ENCODE measurements around the gene HOXD4. TPM values are rescaled to one million over a fixed set of nuclear protein-coding genes. Genes with fewer than 3 reads are reported as not detected.

HOXD4 gene
- polyA plus RNA-seq, 1 of the 3 experiments (the other 2 are of a cell fraction), result 1.0 TPM

GRCh38 chr2:176173567-176174381, 22.4 kb downstream of the HOXD4 start:
- TF ChIP-seq IRF3 (IDR thresholded peaks at IDR 0.05; ENCODE audit: low read depth, low read length) (no peak), EP300 (IDR thresholded peaks at IDR 0.05; ENCODE audit: borderline replicate concordance in 1 of 2, low read depth in 1 of 2, low read length in 1 of 2) (no peak), SIN3A (IDR thresholded peaks at IDR 0.05; ENCODE audit: borderline replicate concordance, low read depth, low read length) (no peak), TAF1 (IDR thresholded peaks at IDR 0.05; ENCODE audit: borderline replicate concordance, low read depth, low read length) (no peak), FOXM1 (IDR thresholded peaks at IDR 0.05; ENCODE audit: low read depth) (no peak)
- ChIA-PET POLR2A (no interaction called here), CTCF (interaction anchor here (1.2 kb wide), 1 partner anchor 23 kb away, joined by 3 read pairs; no protein-coding TSS in a partner anchor)
- Histone ChIP-seq H3K4me1 (ENCODE audit: control insufficient read depth in 1 of 2, insufficient read depth in 2 of 2, low read depth in 1 of 2, low read length in 1 of 2) (peaks cover 0 to 14% of the 10 kb centered on the region in 2 experiments; a peak in 2 of 4 replicates), H2AFZ (ENCODE audit: low read depth) (peak overlapping the region; percentile 49; the same call in 1 of the 2 replicates), H4K20me1 (ENCODE audit: insufficient read depth) (no peaks in the 10 kb centered on the region), H3F3A (replicated peaks; ENCODE audit: insufficient read depth) (no peaks in the 10 kb centered on the region), H3K4me3 (ENCODE audit: low read depth in 2 of 2, low read length in 1 of 2) (no peak overlapping the region), H3K36me3 (replicated peaks in 1 of 2; ENCODE audit: control insufficient read depth in 1 of 2, insufficient read depth in 2 of 2, low read length in 1 of 2) (peaks cover 0 to 4% of the 10 kb centered on the region in 2 experiments), H3K4me2 (no peak overlapping the region), H3K9me2 (no peaks in the 10 kb centered on the region), H3K9ac (no peak overlapping the region), H3K27ac (ENCODE audit: low read depth in 2 of 2, low read length in 1 of 2) (no peak overlapping the region), H3K27me3 (ENCODE audit: insufficient read depth) (no peaks in the 10 kb centered on the region), H3K79me2 (ENCODE audit: insufficient read depth) (no peaks in the 10 kb centered on the region), H3K9me3 (no peaks in the 10 kb centered on the region)
- WGBS (ENCODE audit: low lambda C conversion rate), result 79% methylated on average over 7 of the region's 7 CpGs
- no peak for DNase-seq

DNA sequence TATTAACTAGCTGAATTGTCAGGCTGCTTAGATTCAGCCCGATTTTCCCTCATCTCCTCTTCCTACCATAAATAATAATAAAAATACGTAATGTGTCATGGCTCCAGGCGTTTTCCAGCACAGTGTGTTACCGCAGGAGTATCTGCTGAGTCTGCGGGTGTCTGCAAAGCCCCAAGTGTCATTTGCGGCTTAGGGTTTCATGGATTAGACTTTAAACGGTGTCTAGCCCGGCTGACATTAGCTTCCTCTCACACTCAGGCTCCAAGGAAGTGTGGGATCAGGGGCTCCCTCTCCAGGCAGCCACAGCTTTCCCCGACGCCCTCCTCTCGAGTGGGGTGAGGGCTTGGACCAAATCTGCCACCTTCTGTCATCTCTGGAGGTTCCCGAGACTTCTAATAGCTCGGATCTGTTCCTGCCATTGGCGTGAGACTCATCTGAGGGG, 23.1 kb downstream of the HOXD4 start:
- ChIA-PET POLR2A (no interaction called here), CTCF (interaction anchor here (1.2 to 1.3 kb wide), 2 partner anchors 24 to 380 kb away, joined by 3 to 4 read pairs; no protein-coding TSS in a partner anchor)
- Histone ChIP-seq H3K36me3 (replicated peaks in 1 of 2; ENCODE audit: control insufficient read depth in 1 of 2, insufficient read depth in 2 of 2, low read length in 1 of 2) (peaks cover 0 to 4% of the 10 kb centered on the region in 2 experiments), H3K9me2 (no peaks in the 10 kb centered on the region), H2AFZ (ENCODE audit: low read depth) (peak overlapping the region; percentile 49; the same call in 1 of the 2 replicates), H3K79me2 (ENCODE audit: insufficient read depth) (no peaks in the 10 kb centered on the region), H3F3A (replicated peaks; ENCODE audit: insufficient read depth) (no peaks in the 10 kb centered on the region), H3K27me3 (ENCODE audit: insufficient read depth) (no peaks in the 10 kb centered on the region), H3K9me3 (no peaks in the 10 kb centered on the region), H3K4me1 (ENCODE audit: control insufficient read depth in 1 of 2, insufficient read depth in 2 of 2, low read depth in 1 of 2, low read length in 1 of 2) (peaks cover 0 to 12% of the 10 kb centered on the region in 2 experiments; a peak in 2 of 4 replicates), H3K4me3 (ENCODE audit: low read depth in 2 of 2, low read length in 1 of 2) (no peak overlapping the region), H3K9ac (no peak overlapping the region), H4K20me1 (ENCODE audit: insufficient read depth) (no peaks in the 10 kb centered on the region), H3K27ac (ENCODE audit: low read depth in 2 of 2, low read length in 1 of 2) (no peak overlapping the region; a peak in 1 of 4 replicates), H3K4me2 (no peak overlapping the region)
- no peak for DNase-seq
- TF ChIP-seq RXRA (IDR thresholded peaks at IDR 0.05; ENCODE audit: borderline replicate concordance, low read depth) (no peak), JUND (IDR thresholded peaks at IDR 0.05) (no peak), FOXM1 (IDR thresholded peaks at IDR 0.05; ENCODE audit: low read depth) (no peak), SIN3A (IDR thresholded peaks at IDR 0.05; ENCODE audit: borderline replicate concordance, low read depth, low read length) (no peak), GABPA (IDR thresholded peaks at IDR 0.05; ENCODE audit: low read depth) (no peak), CHD2 (IDR thresholded peaks at IDR 0.05; ENCODE audit: low read length, partially characterized antibody) (no peak), TEAD4 (IDR thresholded peaks at IDR 0.05; ENCODE audit: borderline replicate concordance, insufficient read depth) (no peak), IRF3 (IDR thresholded peaks at IDR 0.05; ENCODE audit: low read depth, low read length) (no peak)
- WGBS (ENCODE audit: low lambda C conversion rate), result 51% methylated on average over 11 of the region's 14 CpGs

Data from SK-N-SH (cell line).